Left renal cortex interstitium (tissue), 4 donors: ENCODE measurements around the gene KIF16B. TPM values are rescaled to one million over a fixed set of nuclear protein-coding genes. Genes with fewer than 3 reads are reported as not detected.
"Not testable (repeated sequence)": the region's sequence is repeated elsewhere in the genome, so short reads cannot be mapped to it uniquely, and the experiment has no call there.

Source experiments
- DNase-seq, 4 donors: peaks; one replicate each; pipeline ENCODE4 v3.0.0-alpha.2; 2013; ENCODE audit warnings: low read depth in 4 of 4, low spot score in 2 of 4, missing footprints in 1 of 4
- polyA plus RNA-seq, 4 donors: library from polyadenylated mRNA; unstranded; fragments of 120-200 nt; gene quantifications; one replicate each; pipeline ENCODE4 v1.2.1, GENCODE V29; 2013; ENCODE audit not compliant: insufficient read length in 4 of 4

Gene KIF16B
- polyA plus RNA-seq, 4 donors: 16.8 to 26.0 (median 23.4) TPM

GRCh38 chr20:16226961-16227360, 346.3 kb downstream of the KIF16B start:
- not testable (repeated sequence) for DNase-seq

- DNase-seq: no peak
These were observed 348.4 kb downstream of the KIF16B start for GRCh38 chr20:16224836-16225235.

DNA sequence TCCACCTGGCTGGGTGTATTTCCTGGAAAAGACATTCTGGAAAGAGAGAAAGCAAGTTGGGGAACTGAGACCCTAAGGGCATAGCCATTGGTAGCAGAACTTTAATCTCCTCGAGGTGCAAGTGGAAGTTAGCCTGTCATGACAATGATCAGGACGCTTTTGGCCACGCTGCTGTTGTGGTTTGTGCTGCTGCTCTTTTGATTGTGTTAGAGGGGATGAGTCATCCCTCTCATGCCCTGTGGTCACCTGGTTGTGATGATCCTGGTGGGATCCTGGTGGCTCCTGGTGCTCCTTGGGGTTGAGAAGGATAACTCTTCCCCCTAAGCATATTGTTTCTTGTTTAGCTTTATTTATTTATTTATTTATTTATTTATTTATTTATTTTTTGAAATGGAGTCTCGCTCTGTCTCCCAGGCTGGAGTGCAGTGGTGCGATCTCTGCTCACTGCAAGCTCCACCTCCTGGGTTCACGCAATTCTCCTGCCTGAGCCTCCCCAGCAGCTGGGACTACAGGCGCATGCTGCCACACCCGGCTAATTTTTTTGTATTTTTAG, 350.3 kb downstream of the KIF16B start:
- DNase-seq: no peak

Other genes with a start within 250 kb of the KIF16B start
- 100 to 1,000 TPM; 106 to 125 (median 112) TPM for gene SNRPB2, start 156.6 kb upstream of the KIF16B start, polyA plus RNA-seq
- under 1 TPM in 1 of 4 donors, not detected in 3; 0.11 TPM for gene OTOR, start 174.9 kb upstream of the KIF16B start, polyA plus RNA-seq